Melanocyte of skin (primary cell): ENCODE data around the gene TOP2B. TPM values are rescaled to one million over a fixed set of nuclear protein-coding genes. Genes with fewer than 3 reads are reported as not detected.

Experiments used
- small RNA-seq, 2 donors: library from RNA; depleted of rRNA; stranded (forward); fragments of <200 nt; gene quantifications; one replicate each; pipeline ENCODE3, GENCODE V24; 2012
- total RNA-seq, 2 donors: library from RNA; depleted of rRNA; stranded (reverse); fragments of >200 nt; gene quantifications; 2 replicates each; pipeline ENCODE4 v1.2.3, GENCODE V29; 2012

The TOP2B gene
- total RNA-seq = 10 to 100 TPM; 53.0 to 56.3 TPM

GRCh38 chr3:25664812-25665314 is at the start of gene TOP2B:
Gene TOP2B (minus strand): TSS chr3:25664907. CDS start chr3:25664297, 610 bp downstream.

Small RNAs within 50 kb of the gene (small RNA-seq; reads per million reads assigned to genes)
- gene CRIP1P2 (0 reads per million in 2 donors), gene RF01161 (0 reads per million in 2 donors), gene RF02271 (0 reads per million in 2 donors)

Other genes with a start within 250 kb of the TOP2B start
- 1 to 10 TPM; 1.3 to 5.5 TPM for gene RARB, start 236.6 kb downstream of the TOP2B start, total RNA-seq
- 10 to 100 TPM; 17.6 to 25.3 TPM for gene NGLY1, start 118.5 kb upstream of the TOP2B start, total RNA-seq
- 10 to 100 TPM; 14.5 to 16.0 TPM for gene OXSM, start 125.2 kb upstream of the TOP2B start, total RNA-seq